GM03348 (cell line): ENCODE measurements around the gene DNPH1.

ENCODE experiments used
- DNase-seq: peaks from one replicate; pipeline ENCODE4 v3.0.0; 2012; ENCODE audit warnings: low spot score

Gene DNPH1

DNA sequence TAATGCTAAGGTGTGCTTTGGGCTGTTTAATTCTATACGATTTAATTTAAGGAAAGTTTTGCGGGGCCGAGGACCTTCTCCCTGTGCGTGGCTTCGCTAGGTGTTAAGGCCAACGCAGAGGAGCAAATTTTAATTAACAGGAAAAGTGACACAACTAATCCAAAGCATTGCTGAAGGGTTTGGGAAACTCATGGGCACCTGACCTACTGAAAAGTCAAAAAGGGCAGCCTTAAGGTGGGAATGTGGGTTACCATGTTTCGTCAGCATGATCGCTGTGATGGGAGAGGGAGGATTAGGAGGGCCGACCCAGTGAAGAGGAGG, 47.7 kb downstream of the DNPH1 start:
- DNase-seq, result no peak

DNA sequence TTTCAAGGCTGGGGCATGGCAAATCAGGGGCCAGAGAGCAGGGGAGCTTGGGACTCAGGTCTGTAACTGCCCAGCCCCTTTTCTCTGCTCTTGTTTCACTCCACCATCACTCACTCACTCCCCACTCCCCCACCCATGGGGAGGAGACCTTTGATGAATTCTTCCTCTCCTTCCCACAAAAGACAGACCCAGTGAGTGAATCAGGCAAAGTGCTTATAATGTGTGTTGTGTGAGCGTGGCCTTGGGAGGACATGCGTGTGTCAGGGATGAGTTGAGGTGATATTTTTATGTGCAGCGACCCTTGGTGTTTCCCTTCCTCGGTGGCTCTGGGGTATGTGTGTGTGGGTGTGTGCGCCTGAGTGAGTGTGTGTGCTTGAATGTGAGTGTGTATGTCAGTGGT, 48.3 kb downstream of the DNPH1 start:
- no peak for DNase-seq

DNA sequence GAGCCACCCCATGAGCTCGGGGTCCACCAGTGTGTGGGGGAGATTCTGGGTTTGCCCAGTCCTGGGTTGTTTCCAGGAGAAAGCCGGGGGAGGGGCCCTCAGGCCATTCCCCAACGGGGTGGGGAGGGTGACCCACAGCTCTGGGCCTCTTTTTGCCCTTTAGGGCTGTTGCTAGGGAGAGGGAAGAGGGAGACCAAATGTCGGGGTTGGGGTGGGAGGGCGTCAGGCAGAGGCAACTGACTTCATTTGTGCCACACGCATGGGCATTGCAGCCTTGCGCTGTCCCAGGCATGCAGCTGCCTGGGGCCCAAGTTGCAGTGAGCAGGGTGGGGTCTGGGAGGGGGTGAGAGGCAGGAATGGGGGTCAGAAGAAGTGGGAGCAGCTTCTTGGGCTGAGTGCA, 49.2 kb downstream of the DNPH1 start:
- DNase-seq, result no peak

DNA sequence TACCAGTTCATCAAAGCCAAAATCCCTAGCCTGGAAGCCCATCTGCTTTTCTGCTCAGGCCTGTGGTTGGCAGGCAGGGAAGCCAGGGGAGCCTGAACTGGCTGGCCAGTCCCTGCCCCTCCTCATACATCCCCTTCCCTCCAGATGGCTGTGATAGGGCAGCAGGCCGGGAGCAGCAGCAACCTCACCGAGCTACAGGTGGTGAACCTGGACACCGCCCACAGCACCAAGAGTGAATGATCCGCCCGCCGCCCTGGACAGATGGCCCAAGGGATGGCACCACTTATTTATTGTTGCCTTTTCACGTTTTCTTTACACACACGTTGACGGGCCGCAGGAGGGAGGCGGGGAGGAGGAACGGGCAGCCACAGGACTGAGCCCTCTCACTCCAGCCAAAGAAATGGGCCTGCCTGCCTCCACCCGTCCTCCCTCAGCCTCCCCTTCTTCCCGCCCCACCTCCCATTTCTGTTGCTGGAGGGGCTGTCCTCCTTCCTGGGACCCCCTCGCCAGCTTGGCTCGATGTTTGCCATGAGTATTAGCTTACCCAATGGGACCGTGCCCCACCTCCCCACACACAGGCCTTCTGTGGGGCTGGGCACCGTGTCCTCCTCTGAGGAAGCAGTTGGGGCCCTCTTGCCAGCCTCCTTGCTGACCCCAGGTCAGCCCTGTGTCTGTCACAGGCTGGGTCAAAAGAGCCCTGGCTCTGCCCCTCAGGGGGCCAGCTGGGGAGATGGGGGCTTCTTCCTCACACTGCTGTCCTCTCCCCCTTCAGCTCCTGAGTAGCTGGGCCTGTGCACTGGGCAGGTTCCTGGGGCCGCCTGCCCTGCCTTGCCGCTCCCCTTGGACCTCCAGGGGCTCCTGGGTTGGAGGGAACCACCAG, 50.1 kb downstream of the DNPH1 start:
- DNase-seq, result no peak

DNA sequence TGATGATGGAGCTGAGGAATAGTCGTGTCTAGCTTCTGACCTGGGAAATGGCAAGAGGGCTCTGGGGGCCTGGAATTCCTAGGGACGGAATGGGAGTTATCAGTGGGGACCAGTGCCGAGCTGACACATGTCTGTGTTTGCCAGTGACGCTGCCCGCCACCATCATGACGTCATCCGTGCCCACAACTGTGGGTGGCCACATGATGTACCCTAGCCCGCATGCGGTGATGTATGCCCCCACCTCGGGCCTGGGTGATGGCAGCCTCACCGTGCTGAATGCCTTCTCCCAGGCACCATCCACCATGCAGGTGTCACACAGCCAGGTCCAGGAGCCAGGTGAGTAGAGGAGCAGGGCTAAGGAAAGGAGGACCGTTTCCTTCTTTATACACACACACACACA, 51.1 kb downstream of the DNPH1 start:
- no peak for DNase-seq

DNA sequence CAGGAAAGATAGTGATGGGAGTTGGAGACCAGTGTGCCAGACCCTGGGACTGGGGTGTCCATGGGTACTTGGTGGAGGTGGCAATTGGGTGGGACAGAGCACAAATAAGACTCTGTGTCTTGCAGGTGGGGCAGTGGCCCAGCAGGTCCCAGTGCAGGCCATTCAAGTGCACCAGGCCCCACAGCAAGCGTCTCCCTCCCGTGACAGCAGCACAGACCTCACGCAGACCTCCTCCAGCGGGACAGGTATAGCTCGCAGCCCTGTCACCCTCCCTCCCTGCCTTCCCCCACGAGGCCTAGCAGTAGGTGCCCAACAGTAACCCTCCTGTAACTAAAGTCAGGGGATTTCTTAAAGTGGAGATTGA, 52.9 kb downstream of the DNPH1 start:
- no peak for DNase-seq

DNA sequence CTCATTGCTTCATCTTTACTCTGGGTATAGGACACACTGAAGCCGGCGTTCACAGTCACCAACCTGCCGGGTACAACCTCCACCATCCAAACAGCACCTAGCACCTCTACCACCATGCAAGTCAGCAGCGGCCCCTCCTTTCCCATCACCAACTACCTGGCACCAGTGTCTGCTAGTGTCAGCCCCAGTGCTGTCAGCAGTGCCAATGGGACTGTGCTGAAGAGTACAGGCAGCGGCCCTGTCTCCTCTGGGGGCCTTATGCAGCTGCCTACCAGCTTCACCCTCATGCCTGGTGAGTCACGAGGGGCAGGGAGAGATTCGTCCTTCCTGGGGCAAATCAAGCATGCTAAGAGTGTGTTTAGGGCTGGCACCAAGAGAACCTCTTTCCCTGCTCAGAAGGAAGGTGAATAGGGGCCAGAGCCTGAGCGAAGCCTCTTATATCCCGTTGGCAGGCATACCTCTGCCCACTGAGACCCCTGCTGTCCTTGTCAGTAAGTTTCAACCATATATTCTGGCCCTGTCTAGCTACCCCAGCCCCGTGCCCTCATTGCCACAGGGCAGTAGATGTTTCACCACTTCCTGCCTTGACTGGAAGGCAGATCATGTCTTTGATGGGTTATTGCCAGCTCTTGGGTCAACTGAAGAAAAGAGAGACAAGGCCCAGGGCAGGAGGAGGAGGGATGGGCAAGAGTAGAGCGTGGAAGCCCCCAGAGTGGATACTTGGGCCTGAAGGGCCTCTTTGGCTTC, 53.4 kb downstream of the DNPH1 start:
- DNase-seq, result no peak
